Measurements from ENCODE around the gene CEACAM21. TPM values are rescaled to one million over a fixed set of nuclear protein-coding genes. Genes with fewer than 3 reads are reported as not detected.

The CEACAM21 gene
- total RNA-seq, 1 experiment from 2014 or later = 0.25 TPM

GRCh38 chr19:41546961-41547360 is 29.0 kb upstream of the CEACAM21 start:
- ATAC-seq (no peak), DNase-seq (ENCODE audit: low read depth, low spot score) (no peak)
- no TSS peak for BruUV-seq (replicated peaks)
- H3K79me2 ChIP-seq (ENCODE audit: insufficient read depth, low read length) = no peaks in the 10 kb centered on the region
- CTCF ChIA-PET = interaction anchor here (3.1 kb wide), 1 partner anchor 17 kb away, joined by 8 read pairs; no protein-coding TSS in a partner anchor
- H3K4me2 ChIP-seq (ENCODE audit: low read length) = no peak overlapping the region
- H3K9me3 ChIP-seq (ENCODE audit: control insufficient read depth in 1 of 2, insufficient read depth in 1 of 2, low read depth in 1 of 2, low read length in 2 of 2) = no peaks in the 10 kb centered on the region
- peaks cover 0 to 4% of the 10 kb centered on the region in 2 experiments; a peak in 1 of 4 replicates for H3K4me1 ChIP-seq (ENCODE audit: control insufficient read depth in 1 of 2, insufficient read depth in 2 of 2, low read length in 2 of 2)
- no peaks in the 10 kb centered on the region for H3K36me3 ChIP-seq (ENCODE audit: control insufficient read depth in 1 of 2, insufficient read depth in 2 of 2, low read length in 2 of 2)
- intact Hi-C loops (cut with micrococcal nuclease) = no loop called here
- no peak overlapping the region for H2AFZ ChIP-seq (ENCODE audit: low read depth, low read length, poor library complexity, severe bottlenecking)
- no peak overlapping the region for H3K27ac ChIP-seq (ENCODE audit: low read depth, low read length)
- no peaks in the 10 kb centered on the region for H4K20me1 ChIP-seq (ENCODE audit: insufficient read depth)
- TF ChIP-seq ZFX (IDR thresholded peaks at IDR 0.05) = no peak
- no peak for TF ChIP-seq ZNF274 (IDR thresholded peaks at IDR 0.05; ENCODE audit: low read depth, low read length)
- TF ChIP-seq EZH2 (IDR thresholded peaks at IDR 0.05) = no peak
- no peak for TF ChIP-seq POLR2A (IDR thresholded peaks at IDR 0.05; ENCODE audit: borderline replicate concordance, extremely low read depth, insufficient read depth, insufficient read length)
- TF ChIP-seq YY1 (IDR thresholded peaks at IDR 0.05; ENCODE audit: extremely low read depth, insufficient replicate concordance, low read depth, low read length) = no peak
- no peak for TF ChIP-seq SP1 (IDR thresholded peaks at IDR 0.05; ENCODE audit: low read depth)
- TF ChIP-seq SIN3A (IDR thresholded peaks at IDR 0.05; ENCODE audit: low read depth) = no peak
- TF ChIP-seq CTCF (IDR thresholded peaks at IDR 0.05 in 2 of 3, conservative IDR thresholded peaks at IDR 0.05 in 1 of 3; ENCODE audit: borderline replicate concordance in 1 of 3, insufficient read depth in 1 of 3, low read depth in 2 of 3, low read length in 2 of 3) = no peak
- TF ChIP-seq EZH2phosphoT487 (IDR thresholded peaks at IDR 0.05; ENCODE audit: borderline replicate concordance) = no peak
- no peak for TF ChIP-seq REST (IDR thresholded peaks at IDR 0.05; ENCODE audit: low read depth)
- no peak for TF ChIP-seq POLR2AphosphoS5 (IDR thresholded peaks at IDR 0.05; ENCODE audit: low read depth, low read length)
- no peak for TF ChIP-seq CBX3 (IDR thresholded peaks at IDR 0.05; ENCODE audit: low read depth)
- TF ChIP-seq ATF3 (IDR thresholded peaks at IDR 0.05) = no peak
- TF ChIP-seq ZBTB33 (IDR thresholded peaks at IDR 0.05; ENCODE audit: extremely low read depth, insufficient replicate concordance, low read length) = no peak
- TF ChIP-seq SRF (IDR thresholded peaks at IDR 0.05; ENCODE audit: low read depth) = no peak
- no peak for TF ChIP-seq MAX (IDR thresholded peaks at IDR 0.05)
- TF ChIP-seq FOSL1 (IDR thresholded peaks at IDR 0.05; ENCODE audit: low read depth) = no peak
- TF ChIP-seq JUND (IDR thresholded peaks at IDR 0.05) = no peak
- TF ChIP-seq RAD21 (IDR thresholded peaks at IDR 0.05; ENCODE audit: low read depth) = no peak
- TF ChIP-seq CEBPB (IDR thresholded peaks at IDR 0.05; ENCODE audit: low read depth) = no peak
- H3K9me2 ChIP-seq (ENCODE audit: insufficient read depth) = no peaks in the 10 kb centered on the region
- H3K27me3 ChIP-seq (ENCODE audit: insufficient read depth, low read length) = peaks cover 16% of the 10 kb centered on the region
- H3K9ac ChIP-seq (ENCODE audit: low read length) = no peak overlapping the region
- POLR2A ChIA-PET = no interaction called here
- RAD21 ChIA-PET (ENCODE audit: low non-redundant PET in 1 of 2, low total read pairs in 2 of 2, uncharacterized antibody in 2 of 2, unreplicated experiment in 2 of 2) = no interaction called here
- H3K4me3 ChIP-seq (replicated peaks in 1 of 2; ENCODE audit: low read depth in 1 of 2, low read length in 2 of 2) = no peak overlapping the region
